HG02763 (cell line): ENCODE data around the gene MGAT2.
"Not testable (repeated sequence)": the region's sequence is repeated elsewhere in the genome, so short reads cannot be mapped to it uniquely, and the experiment has no call there.

Source experiments
- ATAC-seq: cut with Tn5 transposase; IDR thresholded peaks from one replicate; pipeline ENCODE4 v1.9.1; 2021; ENCODE audit warnings: mild to moderate bottlenecking, moderate library complexity; ENCODE audit not compliant: unreplicated experiment

MGAT2 gene

DNA sequence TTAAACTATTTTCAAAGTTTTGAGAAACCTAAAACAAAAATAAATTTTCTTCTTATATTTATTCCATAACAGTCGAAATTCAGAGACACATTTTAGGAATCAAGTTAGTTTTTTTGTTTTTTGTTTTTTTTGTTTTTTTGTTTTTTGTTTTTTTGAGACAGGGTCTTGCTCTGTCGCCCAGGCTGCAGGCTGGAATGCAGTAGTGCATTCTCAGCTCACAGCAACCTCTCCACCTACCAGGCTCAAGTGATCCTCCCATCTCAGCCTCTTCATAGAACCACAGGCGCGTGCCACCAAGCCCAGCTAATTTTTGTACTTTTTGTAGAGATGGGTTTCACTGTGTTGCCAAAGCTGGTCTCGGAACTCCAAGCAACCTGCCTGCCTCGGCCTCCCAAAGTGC lies 32.9 kb downstream of the MGAT2 start:
- no peak for ATAC-seq

DNA sequence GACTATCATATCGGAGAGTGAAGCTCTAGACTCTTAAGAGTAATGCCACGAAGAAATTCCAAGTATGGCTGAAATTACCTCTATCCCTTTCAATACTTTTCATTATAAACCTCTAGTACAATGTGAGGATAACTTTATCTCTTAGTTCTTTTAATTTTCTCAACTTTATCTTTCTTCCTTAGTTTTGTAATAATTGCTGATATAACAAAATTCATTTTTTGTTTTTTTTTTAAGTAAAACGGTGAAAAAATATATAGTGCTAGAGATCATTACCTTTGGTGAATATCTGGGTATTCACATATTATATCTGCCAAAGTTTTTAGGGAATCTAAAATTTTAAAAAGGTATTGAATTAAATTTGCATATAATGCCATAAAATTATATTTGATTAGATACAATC lies 33.9 kb downstream of the MGAT2 start:
- ATAC-seq = no peak

DNA sequence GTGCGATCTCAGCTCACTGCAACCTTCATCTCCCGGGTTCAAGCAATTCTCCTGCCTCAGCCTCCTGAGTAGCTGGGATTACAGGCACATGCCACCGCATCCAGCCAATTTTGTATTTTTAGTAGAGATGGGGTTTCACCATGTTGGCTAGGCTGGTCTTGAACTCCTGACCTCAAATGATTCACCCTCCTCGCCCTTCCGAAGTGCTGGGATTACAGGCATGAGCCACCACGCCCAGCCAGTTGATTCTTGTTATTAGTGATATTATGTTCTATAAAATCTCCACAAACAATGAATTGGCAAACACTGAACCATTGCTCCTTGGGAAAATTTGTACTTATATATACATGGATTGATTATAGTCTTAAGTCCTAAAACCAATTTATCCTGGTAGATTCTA lies 36.9 kb downstream of the MGAT2 start:
- not testable (repeated sequence) for ATAC-seq

DNA sequence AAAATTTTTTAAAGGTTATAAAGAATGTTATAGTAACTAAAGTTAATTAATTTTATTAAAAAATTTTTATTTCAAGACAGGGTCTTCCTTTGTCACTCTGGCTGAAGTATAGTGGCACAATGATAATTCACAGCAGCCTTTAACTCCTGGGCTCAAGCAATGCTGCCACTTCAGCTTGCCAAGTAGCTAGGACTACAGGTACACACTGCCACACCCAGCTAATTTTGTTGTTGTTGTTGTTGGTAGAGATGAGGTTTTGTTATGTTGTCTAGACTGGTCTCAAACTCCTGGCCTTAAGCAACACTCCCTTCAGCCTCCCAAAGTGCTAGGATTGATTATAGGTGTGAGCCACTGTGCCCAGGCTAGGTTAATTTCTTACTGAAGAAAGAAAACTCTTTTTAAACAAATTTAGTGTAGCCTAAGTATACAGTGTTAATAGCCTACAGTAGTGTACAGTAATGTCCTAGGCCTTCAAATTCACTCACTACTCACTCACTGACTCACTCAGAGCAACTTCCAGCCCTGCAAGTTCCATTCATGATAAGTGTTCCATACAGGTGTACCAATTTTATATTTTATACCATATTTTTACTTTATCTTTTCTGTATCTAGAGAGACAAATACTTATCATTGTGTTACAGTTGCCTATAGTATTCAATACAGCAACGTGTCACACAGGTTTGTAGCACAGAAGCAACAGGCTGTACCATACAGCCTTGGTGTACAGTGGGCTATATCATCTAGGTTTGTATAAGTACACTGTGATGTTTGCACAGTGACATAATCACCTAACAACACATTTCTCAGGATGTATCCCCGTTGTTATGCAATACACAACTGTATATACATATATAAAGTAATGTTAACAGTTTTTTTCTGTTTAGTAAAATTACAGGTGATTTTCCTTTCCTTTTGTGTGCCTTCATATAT lies 39.2 kb downstream of the MGAT2 start:
- no peak for ATAC-seq

- ATAC-seq = no peak
These were observed 49.9 kb downstream of the MGAT2 start for GRCh38 chr14:49670475-49670874.
